Lower leg skin (tissue), 3 donors: ENCODE measurements around the gene LRP5.

Source experiments
- POLR2A ChIP-seq, 2 donors: fragments of 450-650 bp; IDR thresholded peaks; one replicate each; pipeline ENCODE4 v1.6.1; 2016 to 2017; ENCODE audit warnings: antibody characterized with exemption in 2 of 2, mild to moderate bottlenecking in 1 of 2, moderate library complexity in 1 of 2
- TF ChIP-seq, protein P1 (sequence below), 3 donors: fragments of 450-650 bp; IDR thresholded peaks; one replicate each; pipeline ENCODE4 v1.5.1; 2016; ENCODE audit warnings: antibody characterized with exemption in 3 of 3, mild to moderate bottlenecking in 3 of 3, moderate library complexity in 2 of 3

DNA sequence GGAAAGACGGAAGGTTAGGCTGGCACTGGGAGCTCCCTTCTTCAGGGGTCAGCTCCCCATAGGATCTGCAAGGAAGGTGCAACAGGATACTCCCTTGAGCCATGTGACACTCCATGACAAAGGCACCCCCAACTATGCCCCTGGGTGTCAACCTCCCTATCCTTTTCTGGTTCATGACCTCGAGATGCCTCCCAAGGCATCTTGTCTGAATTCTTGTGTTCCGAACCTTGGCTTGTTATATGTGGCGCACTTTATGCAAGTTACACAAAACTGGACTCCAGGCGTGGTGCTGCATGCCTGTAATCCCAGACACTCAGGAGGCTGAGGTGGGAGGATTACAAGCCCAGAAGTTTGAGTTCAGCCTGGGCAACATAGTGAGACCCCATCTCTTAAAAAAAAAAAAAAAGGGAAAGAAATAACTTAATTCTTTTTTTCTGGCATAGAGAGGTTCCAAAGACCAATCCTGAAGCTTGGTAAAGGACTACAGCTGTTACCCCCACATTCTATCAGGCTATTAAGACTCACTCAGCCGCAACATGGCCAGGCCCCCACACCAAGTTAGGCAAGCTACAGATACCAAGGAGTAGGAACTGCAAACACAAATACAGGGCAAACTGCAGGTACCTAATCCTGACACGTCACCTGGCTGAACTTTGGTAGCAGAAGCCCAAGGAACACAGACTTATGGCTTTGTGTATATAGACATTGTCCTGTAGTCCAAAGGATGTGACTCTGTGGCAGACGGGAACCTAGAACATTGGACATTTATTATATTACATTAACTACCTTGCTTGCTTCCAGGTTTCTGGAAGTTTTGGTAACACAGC is 42.0 kb upstream of the LRP5 start:
- TF ChIP-seq, protein P1, sequence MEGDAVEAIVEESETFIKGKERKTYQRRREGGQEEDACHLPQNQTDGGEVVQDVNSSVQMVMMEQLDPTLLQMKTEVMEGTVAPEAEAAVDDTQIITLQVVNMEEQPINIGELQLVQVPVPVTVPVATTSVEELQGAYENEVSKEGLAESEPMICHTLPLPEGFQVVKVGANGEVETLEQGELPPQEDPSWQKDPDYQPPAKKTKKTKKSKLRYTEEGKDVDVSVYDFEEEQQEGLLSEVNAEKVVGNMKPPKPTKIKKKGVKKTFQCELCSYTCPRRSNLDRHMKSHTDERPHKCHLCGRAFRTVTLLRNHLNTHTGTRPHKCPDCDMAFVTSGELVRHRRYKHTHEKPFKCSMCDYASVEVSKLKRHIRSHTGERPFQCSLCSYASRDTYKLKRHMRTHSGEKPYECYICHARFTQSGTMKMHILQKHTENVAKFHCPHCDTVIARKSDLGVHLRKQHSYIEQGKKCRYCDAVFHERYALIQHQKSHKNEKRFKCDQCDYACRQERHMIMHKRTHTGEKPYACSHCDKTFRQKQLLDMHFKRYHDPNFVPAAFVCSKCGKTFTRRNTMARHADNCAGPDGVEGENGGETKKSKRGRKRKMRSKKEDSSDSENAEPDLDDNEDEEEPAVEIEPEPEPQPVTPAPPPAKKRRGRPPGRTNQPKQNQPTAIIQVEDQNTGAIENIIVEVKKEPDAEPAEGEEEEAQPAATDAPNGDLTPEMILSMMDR (IDR thresholded peaks at IDR 0.05): no peak
- TF ChIP-seq POLR2A (IDR thresholded peaks at IDR 0.05): no peak
